Mucosa of rectum (tissue), 2 donors: ENCODE results near the gene CLRN1.

Source experiments
- H3K27ac ChIP-seq, 2 donors: one replicate each; pipeline ENCODE4 v1.7.0; 2013; ENCODE audit warnings: inconsistent platforms in 2 of 2, low read depth in 2 of 2, low read length in 2 of 2
- H3K27me3 ChIP-seq, 2 donors: one replicate each; pipeline ENCODE4 v1.7.0; 2013; ENCODE audit warnings: low read length in 2 of 2; ENCODE audit not compliant: control insufficient read depth in 2 of 2, insufficient read depth in 2 of 2
- H3K36me3 ChIP-seq, 2 donors: one replicate each; pipeline ENCODE4 v1.7.0; 2013; ENCODE audit warnings: low read length in 2 of 2; ENCODE audit not compliant: control insufficient read depth in 2 of 2, insufficient read depth in 2 of 2
- H3K4me1 ChIP-seq, 2 donors: one replicate each; pipeline ENCODE4 v1.7.0; 2013; ENCODE audit warnings: low read length in 2 of 2, mild to moderate bottlenecking in 1 of 2; ENCODE audit not compliant: control insufficient read depth in 2 of 2, insufficient read depth in 2 of 2
- H3K4me3 ChIP-seq, 2 donors: one replicate each; pipeline ENCODE4 v1.7.0; 2013; ENCODE audit warnings: low read length in 2 of 2
- H3K9ac ChIP-seq, 2 donors: one replicate each; pipeline ENCODE4 v1.7.0; 2013; ENCODE audit warnings: low read length in 2 of 2, low read depth in 1 of 2, mild to moderate bottlenecking in 1 of 2
- H3K9me3 ChIP-seq, 2 donors: one replicate each; pipeline ENCODE4 v1.7.0; 2013; ENCODE audit warnings: low read length in 2 of 2; ENCODE audit not compliant: control insufficient read depth in 2 of 2
- donor health status: healthy.
- donor health status: Normal muscosa, but diverticular disease.

The CLRN1 gene

GRCh38 chr3:150956376-150956775 is 16.2 kb downstream of the CLRN1 start:
- Histone ChIP-seq H3K27ac (no peak overlapping the region), H3K36me3 (no peaks in the 10 kb centered on the region), H3K9ac (no peak overlapping the region), H3K4me3 (no peak overlapping the region), H3K27me3 (no peaks in the 10 kb centered on the region), H3K4me1 (no peaks in the 10 kb centered on the region), H3K9me3 (no peaks in the 10 kb centered on the region)

- Histone ChIP-seq H3K4me3 (no peak overlapping the region), H3K27ac (no peak overlapping the region), H3K36me3 (no peaks in the 10 kb centered on the region), H3K9me3 (no peaks in the 10 kb centered on the region), H3K4me1 (no peaks in the 10 kb centered on the region), H3K27me3 (no peaks in the 10 kb centered on the region), H3K9ac (no peak overlapping the region)
Observed at GRCh38 chr3:150951923-150952322, 20.6 kb downstream of the CLRN1 start.

- H3K36me3 ChIP-seq, result no peaks in the 10 kb centered on the region
- peaks cover 0 to 3% of the 10 kb centered on the region in 2 donors for H3K27me3 ChIP-seq
- H3K9ac ChIP-seq, result no peak overlapping the region
- no peaks in the 10 kb centered on the region for H3K9me3 ChIP-seq
- no peak overlapping the region for H3K27ac ChIP-seq
- no peaks in the 10 kb centered on the region for H3K4me1 ChIP-seq
- no peak overlapping the region for H3K4me3 ChIP-seq
Observed at GRCh38 chr3:150945226-150946032, 27.1 kb downstream of the CLRN1 start.

GRCh38 chr3:150942221-150942620 is 30.3 kb downstream of the CLRN1 start:
- H3K4me1 ChIP-seq, result no peaks in the 10 kb centered on the region
- H3K9me3 ChIP-seq, result no peaks in the 10 kb centered on the region
- H3K9ac ChIP-seq, result no peak overlapping the region
- no peak overlapping the region for H3K27ac ChIP-seq
- no peak overlapping the region for H3K4me3 ChIP-seq
- H3K36me3 ChIP-seq, result no peaks in the 10 kb centered on the region
- H3K27me3 ChIP-seq, result peaks cover 0 to 3% of the 10 kb centered on the region in 2 donors

GRCh38 chr3:150936693-150937092 is 35.8 kb downstream of the CLRN1 start:
- Histone ChIP-seq H3K27me3 (no peaks in the 10 kb centered on the region), H3K9ac (no peak overlapping the region), H3K4me3 (no peak overlapping the region), H3K4me1 (peaks cover 0 to 2% of the 10 kb centered on the region in 2 donors), H3K36me3 (no peaks in the 10 kb centered on the region), H3K9me3 (no peaks in the 10 kb centered on the region), H3K27ac (no peak overlapping the region)

DNA sequence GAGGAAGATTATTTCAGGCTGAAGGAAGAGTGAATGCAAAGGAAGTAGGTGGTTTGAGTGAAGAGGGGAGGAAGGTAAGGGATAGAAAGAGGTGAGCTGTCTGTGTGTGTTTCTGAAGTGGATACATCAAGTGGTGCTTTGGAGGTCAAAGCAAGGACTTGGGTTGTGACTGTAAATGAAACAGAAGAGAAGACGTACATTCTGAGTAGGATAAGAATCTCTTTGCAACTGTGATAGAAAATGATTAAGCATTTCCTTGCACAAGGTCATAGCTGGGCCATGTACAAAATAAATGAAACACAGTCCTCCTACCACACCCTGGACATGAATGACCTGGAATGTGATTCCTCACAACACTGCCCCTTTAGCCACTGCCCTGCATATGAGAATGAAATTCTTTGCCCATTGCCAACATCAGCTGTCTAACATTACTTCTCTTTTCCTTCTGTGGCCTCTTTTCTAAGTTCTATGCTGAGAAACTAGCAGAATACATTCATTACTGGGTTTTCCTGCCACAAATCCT is 39.0 kb downstream of the CLRN1 start:
- no peaks in the 10 kb centered on the region for H3K9me3 ChIP-seq
- H3K27me3 ChIP-seq, result no peaks in the 10 kb centered on the region
- H3K4me1 ChIP-seq, result peaks cover 0 to 2% of the 10 kb centered on the region in 2 donors
- H3K36me3 ChIP-seq, result no peaks in the 10 kb centered on the region
- no peak overlapping the region for H3K27ac ChIP-seq
- no peak overlapping the region for H3K9ac ChIP-seq
- H3K4me3 ChIP-seq, result no peak overlapping the region

GRCh38 chr3:150931745-150932144 is 40.8 kb downstream of the CLRN1 start:
- no peaks in the 10 kb centered on the region for H3K36me3 ChIP-seq
- no peaks in the 10 kb centered on the region for H3K9me3 ChIP-seq
- H3K27ac ChIP-seq, result no peak overlapping the region
- H3K4me1 ChIP-seq, result peaks cover 0 to 2% of the 10 kb centered on the region in 2 donors
- no peaks in the 10 kb centered on the region for H3K27me3 ChIP-seq
- no peak overlapping the region for H3K4me3 ChIP-seq
- H3K9ac ChIP-seq, result no peak overlapping the region

GRCh38 chr3:150930839-150931238 is 41.7 kb downstream of the CLRN1 start:
- Histone ChIP-seq H3K9me3 (no peaks in the 10 kb centered on the region), H3K27ac (no peak overlapping the region), H3K4me3 (no peak overlapping the region), H3K27me3 (no peaks in the 10 kb centered on the region), H3K4me1 (peaks cover 0 to 2% of the 10 kb centered on the region in 2 donors), H3K36me3 (no peaks in the 10 kb centered on the region), H3K9ac (no peak overlapping the region)

DNA sequence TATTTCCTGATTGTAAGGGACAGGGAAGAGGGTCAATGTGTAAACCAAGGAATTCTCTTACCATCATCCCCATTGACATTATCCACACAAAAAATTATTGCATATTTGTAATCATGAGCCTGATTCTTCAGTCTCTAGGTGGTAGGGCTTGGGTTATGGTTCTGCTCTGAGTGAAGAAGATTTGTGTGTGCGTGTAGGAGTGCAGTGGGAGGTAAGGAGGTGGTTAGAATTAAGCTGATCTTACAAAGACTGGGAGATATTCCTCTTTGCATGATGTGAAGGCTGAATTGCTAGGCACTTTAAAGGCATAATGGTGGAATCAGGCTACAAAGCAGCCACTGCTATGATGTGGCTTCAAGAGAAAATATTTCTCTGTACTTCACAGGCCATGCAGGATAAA is 44.3 kb downstream of the CLRN1 start:
- Histone ChIP-seq H3K4me3 (no peak overlapping the region), H3K36me3 (no peaks in the 10 kb centered on the region), H3K27me3 (no peaks in the 10 kb centered on the region), H3K9ac (no peak overlapping the region), H3K4me1 (peaks cover 0 to 2% of the 10 kb centered on the region in 2 donors), H3K9me3 (no peaks in the 10 kb centered on the region), H3K27ac (no peak overlapping the region)

- H3K36me3 ChIP-seq, result no peaks in the 10 kb centered on the region
- H3K27me3 ChIP-seq, result no peaks in the 10 kb centered on the region
- H3K27ac ChIP-seq, result no peak overlapping the region
- H3K9ac ChIP-seq, result no peak overlapping the region
- no peak overlapping the region for H3K4me3 ChIP-seq
- no peaks in the 10 kb centered on the region for H3K9me3 ChIP-seq
- H3K4me1 ChIP-seq, result no peaks in the 10 kb centered on the region
Observed at GRCh38 chr3:150926328-150926727, 46.2 kb downstream of the CLRN1 start.
